PC-3 (cell line): Measurements from ENCODE around the gene TBCC. TPM values are rescaled to one million over a fixed set of nuclear protein-coding genes. Genes with fewer than 3 reads are reported as not detected.
A peak's percentile ranks its signal among the peaks of the same experiment; 100 is the strongest.

ENCODE experiments used
- ATAC-seq: fragments of 200-7000 bp; cut with Tn5 transposase; 2 replicates; pipeline ENCODE4 v1.9.1; 2020; ENCODE audit warnings: mild to moderate bottlenecking, moderate library complexity
- BruUV-seq: library from RNA; stranded (reverse); fragments of 400-500 nt; replicated peaks from 2 replicates; lab custom pipeline; 2021; lab: Mats Ljungman, UMichigan
- CTCF ChIA-PET: fragments of 300-600 bp; sonication (Branson Sonifier 250); formaldehyde crosslinking; loops from one replicate; lab custom pipeline; 2022; ENCODE audit warnings: antibody characterized with exemption; lab: Charles Lee
- POLR2A ChIA-PET: fragments of 300-600 bp; sonication (Branson Sonifier 250); formaldehyde crosslinking; loops from one replicate; lab custom pipeline; 2022; ENCODE audit warnings: antibody characterized with exemption; ENCODE audit not compliant: unreplicated experiment; lab: Charles Lee
- DNase-seq: peaks from one replicate; pipeline ENCODE4 v3.0.0-alpha.2; 2015
- H2AFZ ChIP-seq: fragments of 300-600 bp; sonication (generic); 2 replicates; pipeline ENCODE4 v1.6.0; 2016; ENCODE audit warnings: antibody characterized with exemption, low read length
- H3F3A ChIP-seq: fragments of 300-600 bp; sonication (generic); one replicate; pipeline ENCODE4 v1.6.0; 2017; ENCODE audit warnings: antibody characterized with exemption, low read length, control low read depth, mild to moderate bottlenecking; ENCODE audit not compliant: unreplicated experiment
- H3K27ac ChIP-seq: fragments of 300-600 bp; sonication (generic); 2 replicates; pipeline ENCODE4 v1.5.1; 2016; ENCODE audit warnings: mild to moderate bottlenecking, low read length
- H3K27me3 ChIP-seq: fragments of 300-600 bp; sonication (generic); 2 replicates; pipeline ENCODE4 v1.6.1; 2016; ENCODE audit warnings: low read length, mixed read lengths
- H3K36me3 ChIP-seq: fragments of 300-600 bp; sonication (generic); 2 replicates; pipeline ENCODE4 v1.6.1; 2016; ENCODE audit warnings: low read depth, mixed run types, low read length, mixed read lengths
- H3K4me1 ChIP-seq: fragments of 300-600 bp; sonication (generic); 2 replicates; pipeline ENCODE4 v1.5.1; 2016; ENCODE audit warnings: low read length; ENCODE audit not compliant: insufficient read depth
- H3K4me2 ChIP-seq: fragments of 300-600 bp; sonication (generic); 2 replicates; pipeline ENCODE4 v1.6.0; 2016; ENCODE audit warnings: low read length
- H3K4me3 ChIP-seq: fragments of 300-600 bp; sonication (generic); 2 replicates; pipeline ENCODE4 v1.5.1; 2016; ENCODE audit warnings: mild to moderate bottlenecking, low read length, mixed read lengths
- H3K79me2 ChIP-seq: fragments of 300-600 bp; sonication (generic); 2 replicates; pipeline ENCODE4 v1.6.1; 2017; ENCODE audit warnings: low read length, mixed read lengths
- H3K9ac ChIP-seq: fragments of 300-600 bp; sonication (generic); 2 replicates; pipeline ENCODE4 v1.6.0; 2016; ENCODE audit warnings: mild to moderate bottlenecking, low read length
- H3K9me2 ChIP-seq: fragments of 300-600 bp; sonication (generic); replicated peaks from 2 replicates; pipeline ENCODE4 v1.6.1; 2016; ENCODE audit warnings: mixed run types, low read length, mixed read lengths
- H3K9me3 ChIP-seq: fragments of 300-600 bp; sonication (generic); 2 replicates; pipeline ENCODE4 v1.6.1; 2016; ENCODE audit warnings: low read length, mixed read lengths
- H4K20me1 ChIP-seq: fragments of 300-600 bp; sonication (generic); 2 replicates; pipeline ENCODE4 v1.6.1; 2016; ENCODE audit warnings: low read length, mixed read lengths
- EZH2 ChIP-seq: fragments of 300-600 bp; sonication (generic); IDR thresholded peaks from one replicate; pipeline ENCODE4 v1.6.1; 2017; ENCODE audit warnings: antibody characterized with exemption, mild to moderate bottlenecking, low read length; ENCODE audit not compliant: unreplicated experiment
- EZH2phosphoT487 ChIP-seq: fragments of 300-600 bp; sonication (generic); IDR thresholded peaks from 2 replicates; pipeline ENCODE4 v1.6.1; 2018; ENCODE audit warnings: mild to moderate bottlenecking, antibody characterized with exemption, low read length, borderline replicate concordance
- intact Hi-C: fragments of 100-400 bp; cut with micrococcal nuclease; formaldehyde crosslinking; loops from 2 replicates; pipeline ENCODE4 v1.9.0; 2023
- total RNA-seq: library from RNA; depleted of rRNA; stranded (reverse); fragments of >200 nt; gene quantifications from 2 replicates; pipeline ENCODE4 v1.2.3, GENCODE V29; 2014
- TF ChIP-seq, protein P1 (sequence below): fragments of 300-600 bp; sonication (generic); conservative IDR thresholded peaks from 2 replicates; pipeline ENCODE4 v1.5.1; 2017; ENCODE audit warnings: antibody characterized with exemption, low read depth, mild to moderate bottlenecking, low read length

The TBCC gene
- total RNA-seq, 1 experiment from 2014 or later, result 32.3 TPM

DNA sequence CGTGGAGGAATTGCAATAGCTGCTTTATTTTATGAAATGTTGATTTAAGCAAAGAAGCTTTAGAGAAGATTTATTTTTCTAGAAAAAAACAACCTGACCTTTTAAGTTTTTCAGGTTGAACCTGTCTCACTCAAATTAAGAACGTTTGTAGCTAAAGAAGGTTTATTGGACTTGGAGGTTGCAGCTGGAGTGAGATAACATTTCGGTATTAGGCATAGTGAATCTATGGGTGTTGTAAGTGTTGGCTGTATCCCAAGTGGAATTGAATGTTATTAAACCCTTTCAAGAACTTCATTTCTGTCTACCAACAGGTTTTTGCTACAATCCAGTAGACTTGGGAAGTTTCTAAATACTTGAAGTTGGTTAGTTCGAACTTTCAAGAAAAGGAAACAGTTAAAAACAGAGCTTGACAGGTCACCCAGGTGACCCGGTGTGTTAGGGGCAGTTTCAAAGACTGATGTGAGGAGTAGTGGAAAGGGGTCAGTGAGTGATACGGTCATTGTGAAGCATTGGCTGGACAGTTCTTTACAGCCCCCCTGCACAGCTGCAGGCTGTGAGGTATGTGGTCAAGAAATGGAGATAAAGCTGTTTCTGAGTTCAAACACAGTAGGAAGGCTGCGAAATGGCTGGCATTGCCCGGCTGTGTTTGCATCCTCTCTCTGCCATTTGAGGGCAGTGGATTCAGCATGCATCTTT, 2.4 kb upstream of the TBCC start:
- DNase-seq, result no peak
- Histone ChIP-seq H3K4me2 (peak overlapping the region; percentile 100), H3K79me2 (peaks cover 32% of the 10 kb centered on the region), H3K27me3 (no peaks in the 10 kb centered on the region), H3K4me1 (peaks cover 21% of the 10 kb centered on the region), H3K36me3 (no peaks in the 10 kb centered on the region), H3K4me3 (peak overlapping the region; percentile 84), H3K9ac (peak overlapping the region; percentile 84; the same call in 1 of the 2 replicates), H3K27ac (no peak overlapping the region), H2AFZ (peak overlapping the region; percentile 91; the same call in 1 of the 2 replicates), H3K9me2 (no peaks in the 10 kb centered on the region), H4K20me1 (peaks cover 9% of the 10 kb centered on the region; the same call in 1 of the 2 replicates), H3F3A (no peaks in the 10 kb centered on the region), H3K9me3 (no peaks in the 10 kb centered on the region)
- BruUV-seq, result no TSS peak
- intact Hi-C loops, result no loop called here
- ChIA-PET CTCF (interaction anchor here (0.6 kb wide), 1 partner anchor 90 kb away, joined by 4 read pairs; no protein-coding TSS in a partner anchor), POLR2A (no interaction called here)
- no peak for ATAC-seq
- TF ChIP-seq EZH2phosphoT487 (no peak), EZH2 (no peak)
- TF ChIP-seq, protein P1, sequence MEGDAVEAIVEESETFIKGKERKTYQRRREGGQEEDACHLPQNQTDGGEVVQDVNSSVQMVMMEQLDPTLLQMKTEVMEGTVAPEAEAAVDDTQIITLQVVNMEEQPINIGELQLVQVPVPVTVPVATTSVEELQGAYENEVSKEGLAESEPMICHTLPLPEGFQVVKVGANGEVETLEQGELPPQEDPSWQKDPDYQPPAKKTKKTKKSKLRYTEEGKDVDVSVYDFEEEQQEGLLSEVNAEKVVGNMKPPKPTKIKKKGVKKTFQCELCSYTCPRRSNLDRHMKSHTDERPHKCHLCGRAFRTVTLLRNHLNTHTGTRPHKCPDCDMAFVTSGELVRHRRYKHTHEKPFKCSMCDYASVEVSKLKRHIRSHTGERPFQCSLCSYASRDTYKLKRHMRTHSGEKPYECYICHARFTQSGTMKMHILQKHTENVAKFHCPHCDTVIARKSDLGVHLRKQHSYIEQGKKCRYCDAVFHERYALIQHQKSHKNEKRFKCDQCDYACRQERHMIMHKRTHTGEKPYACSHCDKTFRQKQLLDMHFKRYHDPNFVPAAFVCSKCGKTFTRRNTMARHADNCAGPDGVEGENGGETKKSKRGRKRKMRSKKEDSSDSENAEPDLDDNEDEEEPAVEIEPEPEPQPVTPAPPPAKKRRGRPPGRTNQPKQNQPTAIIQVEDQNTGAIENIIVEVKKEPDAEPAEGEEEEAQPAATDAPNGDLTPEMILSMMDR, result no peak

DNA sequence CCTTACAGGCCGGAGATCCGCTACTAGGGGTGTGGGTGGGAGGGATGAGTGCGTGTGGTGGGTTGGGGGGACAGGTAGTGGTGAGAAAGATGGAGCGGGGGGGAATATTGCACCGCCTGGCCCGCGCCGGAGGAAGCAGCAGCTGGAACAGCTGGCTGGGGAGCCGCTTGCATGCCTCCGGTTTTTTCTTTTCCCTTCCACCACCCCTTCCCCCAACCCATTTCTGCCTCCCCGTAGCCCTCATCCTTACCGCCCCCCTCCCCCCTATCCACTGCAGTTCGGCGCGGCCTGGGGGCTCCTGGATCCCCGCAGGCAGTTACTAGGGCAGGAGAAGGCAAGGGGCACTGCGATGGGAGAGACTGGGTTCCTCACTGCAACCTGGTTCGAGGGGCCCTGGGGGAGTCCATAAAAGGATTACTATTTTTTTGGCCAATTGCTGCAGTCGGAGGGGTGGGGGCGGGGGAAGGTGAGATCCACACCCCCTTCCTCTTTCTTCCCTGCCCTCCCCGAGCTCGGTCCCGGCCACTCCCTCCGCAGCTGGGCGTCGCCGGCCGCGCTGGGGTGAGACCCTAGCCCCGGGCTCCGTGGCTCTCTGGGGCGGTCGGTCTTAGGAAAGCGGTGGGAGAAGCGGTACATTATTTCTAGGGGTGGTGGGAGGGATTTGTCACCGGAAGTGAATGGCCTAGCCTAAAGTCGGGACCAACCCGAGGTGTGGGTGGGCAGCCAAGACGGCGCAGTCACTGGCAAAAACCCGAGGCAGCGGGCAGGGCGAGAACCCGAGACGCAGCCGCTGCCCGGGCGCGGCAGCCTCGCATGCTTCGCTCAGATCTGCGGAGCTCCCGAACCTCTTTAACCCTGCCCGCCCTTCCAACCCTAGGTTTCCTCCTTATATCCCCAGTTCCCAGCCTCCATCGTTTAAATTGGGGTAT, 824 bp upstream of the TBCC start:
- H3K4me2 ChIP-seq, result peak overlapping the region; percentile 100
- H4K20me1 ChIP-seq, result peaks cover 9% of the 10 kb centered on the region; the same call in 1 of the 2 replicates
- intact Hi-C loops, result loop anchor here (1.0 kb wide), 3 partner anchors 20 to 131 kb away; partner anchors contain the start of gene BICRAL
- ChIA-PET CTCF (interaction anchor here (0.6 kb wide), 1 partner anchor 21 kb away, joined by 3 read pairs; no protein-coding TSS in a partner anchor), POLR2A (interaction anchor here (0.5 to 1.0 kb wide), 8 partner anchors 32 to 1370 kb away, joined by 3 to 25 read pairs (median 4); partner anchors contain the start of genes CNPY3 and KLHDC3)
- peak overlapping the region; percentile 84 for H3K9ac ChIP-seq
- no TSS peak for BruUV-seq
- H3K27me3 ChIP-seq, result no peaks in the 10 kb centered on the region
- ATAC-seq (peak; percentile 77), DNase-seq (peak; percentile 89)
- H3K4me1 ChIP-seq, result peaks cover 21% of the 10 kb centered on the region
- no peaks in the 10 kb centered on the region for H3K9me2 ChIP-seq
- peaks cover 34% of the 10 kb centered on the region for H3K79me2 ChIP-seq
- H2AFZ ChIP-seq, result peak overlapping the region; percentile 91
- no peak for TF ChIP-seq EZH2
- no peak for TF ChIP-seq EZH2phosphoT487
- TF ChIP-seq, protein P1, result no peak
- no peaks in the 10 kb centered on the region for H3F3A ChIP-seq
- peak overlapping the region; percentile 84 for H3K4me3 ChIP-seq
- peak overlapping the region; percentile 80 for H3K27ac ChIP-seq
- no peaks in the 10 kb centered on the region for H3K36me3 ChIP-seq
- H3K9me3 ChIP-seq, result no peaks in the 10 kb centered on the region
